AG04450 (cell line): ENCODE results near the gene GLP2R. TPM values are rescaled to one million over a fixed set of nuclear protein-coding genes. Genes with fewer than 3 reads are reported as not detected.

Source experiments
- CTCF ChIA-PET: fragments of 300-600, 350-600 bp; formaldehyde crosslinking; extraction: SDS; loops from one replicate; lab custom pipeline; 2022; ENCODE audit warnings: antibody characterized with exemption, inconsistent platforms; lab: Charles Lee
- POLR2A ChIA-PET: fragments of 350-600 bp; formaldehyde crosslinking; extraction: SDS; loops from one replicate; lab custom pipeline; 2021; ENCODE audit warnings: antibody characterized with exemption, inconsistent platforms; lab: Yijun Ruan, JAX
- DNase-seq: peaks from one replicate; pipeline ENCODE4 v3.0.0-alpha.2; 2011; ENCODE audit warnings: low read depth, low spot score
- H3K27ac ChIP-seq: one replicate; pipeline ENCODE4 v1.5.1; 2012; ENCODE audit warnings: low read depth, low read length, control low read depth
- H3K27me3 ChIP-seq: one replicate; pipeline ENCODE4 v1.6.0; 2012; ENCODE audit warnings: low read length; ENCODE audit not compliant: control insufficient read depth, insufficient read depth
- H3K4me3 ChIP-seq: 2 replicates; pipeline ENCODE4 v1.5.1; 2011; ENCODE audit warnings: mild to moderate bottlenecking, low read depth, low read length, control low read depth
- H3K9me3 ChIP-seq: 2 replicates; pipeline ENCODE4 v1.5.1; 2012; ENCODE audit warnings: low read length; ENCODE audit not compliant: control insufficient read depth, insufficient read depth
- polyA plus RNA-seq: library from polyadenylated mRNA; depleted of rRNA; stranded (reverse); fragments of >200 nt; gene quantifications from 2 replicates; pipeline ENCODE4 v1.2.3, GENCODE V29; 2011
- TF ChIP-seq, protein P1 (sequence below): IDR thresholded peaks from 2 replicates; pipeline ENCODE4 v1.5.1; 2011; ENCODE audit warnings: low read depth, low read length, control low read depth, inconsistent platforms

The GLP2R gene
- polyA plus RNA-seq, 1 experiment = 0.63 TPM

- H3K9me3 ChIP-seq = peaks cover 63% of the 10 kb centered on the region
- ChIA-PET POLR2A (no interaction called here), CTCF (no interaction called here)
- no peak overlapping the region for H3K4me3 ChIP-seq
- no peak overlapping the region for H3K27ac ChIP-seq
- H3K27me3 ChIP-seq = no peaks in the 10 kb centered on the region
- DNase-seq = peak; percentile 15
- TF ChIP-seq, protein P1, sequence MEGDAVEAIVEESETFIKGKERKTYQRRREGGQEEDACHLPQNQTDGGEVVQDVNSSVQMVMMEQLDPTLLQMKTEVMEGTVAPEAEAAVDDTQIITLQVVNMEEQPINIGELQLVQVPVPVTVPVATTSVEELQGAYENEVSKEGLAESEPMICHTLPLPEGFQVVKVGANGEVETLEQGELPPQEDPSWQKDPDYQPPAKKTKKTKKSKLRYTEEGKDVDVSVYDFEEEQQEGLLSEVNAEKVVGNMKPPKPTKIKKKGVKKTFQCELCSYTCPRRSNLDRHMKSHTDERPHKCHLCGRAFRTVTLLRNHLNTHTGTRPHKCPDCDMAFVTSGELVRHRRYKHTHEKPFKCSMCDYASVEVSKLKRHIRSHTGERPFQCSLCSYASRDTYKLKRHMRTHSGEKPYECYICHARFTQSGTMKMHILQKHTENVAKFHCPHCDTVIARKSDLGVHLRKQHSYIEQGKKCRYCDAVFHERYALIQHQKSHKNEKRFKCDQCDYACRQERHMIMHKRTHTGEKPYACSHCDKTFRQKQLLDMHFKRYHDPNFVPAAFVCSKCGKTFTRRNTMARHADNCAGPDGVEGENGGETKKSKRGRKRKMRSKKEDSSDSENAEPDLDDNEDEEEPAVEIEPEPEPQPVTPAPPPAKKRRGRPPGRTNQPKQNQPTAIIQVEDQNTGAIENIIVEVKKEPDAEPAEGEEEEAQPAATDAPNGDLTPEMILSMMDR = no peak
Measured at GRCh38 chr17:9907883-9908648, 82.3 kb downstream of the GLP2R start.

DNA sequence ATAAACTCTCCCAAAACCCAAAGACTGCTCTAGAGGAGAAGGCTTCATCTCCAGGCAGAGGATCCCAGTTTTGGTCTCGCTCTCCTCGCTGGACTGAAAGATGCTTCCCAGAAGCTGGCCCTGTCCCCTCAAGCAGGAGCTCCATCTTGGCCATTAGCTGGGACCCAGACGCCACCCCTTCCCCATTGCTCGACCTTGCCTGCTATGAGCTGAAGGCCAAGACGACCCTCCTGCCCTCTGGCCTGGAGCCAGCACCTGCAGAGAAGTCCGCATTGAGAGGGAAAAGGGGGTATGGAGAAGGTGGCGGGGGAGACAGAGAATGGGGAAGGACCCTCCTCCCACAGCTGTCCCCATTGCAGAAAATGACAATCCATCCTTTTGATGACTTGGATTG lies 82.9 kb downstream of the GLP2R start:
- H3K27me3 ChIP-seq = no peaks in the 10 kb centered on the region
- H3K27ac ChIP-seq = no peak overlapping the region
- POLR2A ChIA-PET = no interaction called here
- DNase-seq = no peak
- no peak overlapping the region for H3K4me3 ChIP-seq
- H3K9me3 ChIP-seq = peaks cover 60% of the 10 kb centered on the region
- CTCF ChIA-PET = no interaction called here
- TF ChIP-seq, protein P1 = no peak

DNA sequence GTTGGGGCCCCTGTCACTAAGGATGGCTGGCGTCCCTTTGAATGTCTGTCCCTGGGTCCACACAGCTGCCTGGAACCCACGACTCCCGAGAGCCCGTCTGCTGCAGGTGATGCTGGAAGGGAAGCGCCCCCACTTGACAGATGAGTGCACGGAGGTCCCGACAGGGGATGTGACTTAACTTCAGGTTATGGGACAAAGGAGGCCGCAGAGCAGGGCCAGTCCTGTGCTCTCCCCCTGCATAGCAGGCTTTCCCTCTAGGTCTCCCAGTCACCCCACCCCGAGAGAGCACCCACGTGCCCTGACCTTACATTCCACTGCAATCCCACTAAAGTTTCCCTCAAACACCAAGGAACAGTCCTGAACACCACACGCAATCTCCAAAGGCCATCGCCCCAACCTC lies 85.4 kb downstream of the GLP2R start:
- Histone ChIP-seq H3K27ac (no peak overlapping the region), H3K27me3 (no peaks in the 10 kb centered on the region), H3K4me3 (no peak overlapping the region), H3K9me3 (peaks cover 53% of the 10 kb centered on the region)
- ChIA-PET CTCF (no interaction called here), POLR2A (no interaction called here)
- TF ChIP-seq, protein P1 = no peak
- DNase-seq = no peak

GRCh38 chr17:9912121-9913099 lies 86.7 kb downstream of the GLP2R start:
- CTCF ChIA-PET = interaction anchor here (1.0 kb wide), 1 partner anchor 16 kb away, joined by 4 read pairs; no protein-coding TSS in a partner anchor
- TF ChIP-seq, protein P1 = no peak
- Histone ChIP-seq H3K27ac (no peak overlapping the region), H3K27me3 (no peaks in the 10 kb centered on the region), H3K9me3 (peaks cover 55% of the 10 kb centered on the region), H3K4me3 (no peak overlapping the region)
- POLR2A ChIA-PET = no interaction called here
- no peak for DNase-seq
